ELR (cell line): ENCODE data around the gene MACROD2.

Source experiments
- DNase-seq: peaks from one replicate; pipeline ENCODE4 v3.0.0-alpha.2; 2015; ENCODE audit warnings: low read depth

Gene MACROD2

DNA sequence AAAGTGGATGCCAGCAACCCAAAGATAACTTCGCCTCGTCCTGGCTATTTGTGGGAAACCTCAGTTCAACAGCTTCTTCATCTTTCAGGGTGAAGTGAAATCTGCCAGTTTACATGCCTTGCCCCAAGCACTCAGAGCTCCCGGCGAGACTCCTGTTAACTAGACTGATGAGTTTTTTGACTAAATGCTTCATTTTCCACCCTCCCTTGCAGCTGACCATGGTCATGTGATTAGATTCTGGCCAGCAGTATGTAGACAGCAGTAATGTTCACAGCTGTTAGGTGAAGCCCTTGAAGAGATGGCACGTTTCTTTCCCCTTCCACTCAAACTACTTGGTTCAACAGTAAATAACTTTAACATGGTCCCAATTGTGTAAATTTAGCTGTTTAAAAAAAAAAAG, 1060.9 kb downstream of the MACROD2 start:
- DNase-seq: no peak

DNA sequence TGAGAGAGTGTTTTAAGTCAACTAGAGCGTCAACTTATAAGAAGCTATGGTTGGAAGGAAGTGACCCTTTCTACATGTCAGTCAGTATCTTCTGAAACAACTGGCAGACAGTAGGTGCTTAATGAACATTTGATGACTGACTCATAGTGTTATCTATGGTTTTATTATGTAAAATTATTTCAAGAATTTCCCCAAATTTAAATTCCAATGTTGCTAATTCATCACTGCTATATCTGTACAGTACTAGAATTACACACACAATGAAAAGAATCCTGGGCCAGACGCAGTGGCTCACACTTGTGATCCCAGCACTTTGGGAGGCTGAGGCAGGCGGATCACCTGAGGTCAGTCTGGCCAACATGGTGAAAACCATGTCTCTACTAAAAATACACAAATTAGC, 1063.5 kb downstream of the MACROD2 start:
- DNase-seq: no peak

DNA sequence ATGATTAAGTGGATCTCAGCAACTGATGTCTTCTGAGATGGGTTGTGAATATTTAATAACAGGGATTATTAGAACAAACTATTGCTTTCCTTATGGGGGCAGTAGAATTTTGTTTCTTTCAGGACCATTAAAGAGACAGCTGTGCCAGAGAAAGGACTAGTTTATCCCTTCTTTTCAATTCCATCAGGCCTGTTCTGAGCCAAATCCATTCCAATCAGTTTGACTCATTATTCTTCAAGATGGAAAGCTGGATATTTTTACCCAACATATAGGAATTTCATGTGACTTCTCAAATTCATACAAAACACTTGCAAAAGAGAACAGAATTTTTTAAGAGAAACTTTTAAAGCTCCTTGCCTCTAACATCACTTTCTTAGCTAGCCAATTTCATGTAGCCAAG, 1064.1 kb downstream of the MACROD2 start:
- no peak for DNase-seq

DNA sequence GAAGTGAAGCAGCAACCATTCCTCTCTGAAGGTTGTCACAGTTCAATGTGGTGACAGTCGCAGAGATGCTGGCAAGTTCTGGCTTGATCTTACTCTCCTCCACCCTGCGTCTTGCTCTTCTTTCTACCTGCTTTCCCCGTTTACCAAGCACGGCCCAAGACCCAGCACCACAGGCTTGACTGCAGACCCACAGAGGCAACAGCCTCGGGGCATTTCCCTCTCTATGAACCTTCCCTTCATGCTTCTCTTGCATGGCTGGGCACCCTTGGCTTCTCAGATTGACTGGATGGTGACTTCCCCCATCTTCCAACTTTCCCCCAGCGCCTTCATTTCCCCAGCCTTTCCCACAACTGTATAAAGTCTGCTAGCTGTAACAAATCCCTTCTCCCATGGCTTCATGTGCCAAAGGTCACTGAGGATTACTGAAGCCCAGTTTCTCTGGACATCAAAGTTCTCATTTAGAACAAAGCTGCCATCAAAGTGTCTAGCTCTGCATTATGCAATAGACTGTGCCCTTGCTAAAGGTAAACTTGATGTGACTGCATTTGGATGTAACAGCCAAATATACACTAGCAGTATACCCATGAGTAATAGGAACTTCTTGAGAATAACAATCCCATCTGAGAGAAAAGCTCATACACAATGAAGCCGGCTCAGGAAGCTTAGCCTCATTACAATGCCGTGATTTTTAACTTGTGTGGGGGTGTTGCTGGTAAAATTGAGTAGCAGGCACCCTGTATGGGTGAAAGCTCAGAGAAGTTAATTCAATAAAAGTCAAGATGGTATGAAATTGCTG, 1065.1 kb downstream of the MACROD2 start:
- no peak for DNase-seq

DNA sequence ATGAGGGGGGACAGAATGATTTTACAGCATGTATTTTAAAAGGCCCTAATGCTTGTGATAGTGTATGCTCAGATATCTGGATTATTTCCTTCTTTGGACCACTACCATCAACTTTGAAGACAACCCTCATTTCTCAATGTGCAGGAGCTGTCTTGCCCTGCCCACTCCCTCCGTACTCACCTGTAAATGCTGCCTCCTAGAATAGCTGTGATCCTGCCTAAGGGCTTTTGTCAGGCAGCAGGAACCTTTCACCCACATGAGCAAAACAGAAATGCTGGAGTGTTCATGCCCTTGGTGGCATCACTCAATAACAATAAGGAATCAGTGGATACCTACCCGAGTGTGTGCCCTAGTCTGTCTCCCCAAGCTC, 1065.7 kb downstream of the MACROD2 start:
- no peak for DNase-seq

DNA sequence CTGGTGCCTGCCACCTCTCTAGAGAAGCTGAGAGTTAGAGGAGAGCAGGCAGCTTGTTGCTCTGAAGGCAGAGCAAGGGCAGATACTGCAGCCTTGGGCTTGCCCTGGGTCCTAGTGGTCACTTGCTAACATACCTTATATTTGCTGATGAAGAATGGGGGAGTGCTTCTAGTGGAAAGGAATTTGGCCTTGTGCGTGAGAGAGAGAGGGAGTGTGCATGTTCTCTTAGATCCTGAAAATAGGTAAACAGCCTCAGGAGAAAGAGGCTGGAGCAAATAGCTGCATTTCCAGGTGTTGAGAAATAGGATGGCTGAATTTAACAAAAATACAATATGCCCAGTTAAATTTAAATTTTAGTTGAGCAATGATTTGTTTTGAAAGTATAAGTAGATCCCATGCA, 1066.6 kb downstream of the MACROD2 start:
- no peak for DNase-seq

DNA sequence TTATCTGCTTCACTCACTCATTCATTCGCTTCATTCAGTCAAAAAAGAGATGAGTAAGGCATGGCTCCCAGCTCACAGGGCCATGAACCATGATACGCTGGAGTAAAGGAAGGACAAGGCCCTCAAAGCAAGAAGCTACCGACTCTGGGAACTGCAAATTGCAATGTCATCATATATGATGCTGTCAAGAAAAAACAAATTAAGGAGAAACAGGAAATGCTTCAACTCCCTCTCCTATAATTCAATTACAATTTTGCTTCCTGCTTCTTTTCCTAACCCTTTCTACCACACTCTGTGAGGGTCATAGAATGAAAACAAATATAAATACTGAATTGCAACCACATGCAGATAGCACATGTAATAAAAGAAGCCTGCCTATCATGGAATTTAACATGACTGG, 1067.8 kb downstream of the MACROD2 start:
- no peak for DNase-seq

DNA sequence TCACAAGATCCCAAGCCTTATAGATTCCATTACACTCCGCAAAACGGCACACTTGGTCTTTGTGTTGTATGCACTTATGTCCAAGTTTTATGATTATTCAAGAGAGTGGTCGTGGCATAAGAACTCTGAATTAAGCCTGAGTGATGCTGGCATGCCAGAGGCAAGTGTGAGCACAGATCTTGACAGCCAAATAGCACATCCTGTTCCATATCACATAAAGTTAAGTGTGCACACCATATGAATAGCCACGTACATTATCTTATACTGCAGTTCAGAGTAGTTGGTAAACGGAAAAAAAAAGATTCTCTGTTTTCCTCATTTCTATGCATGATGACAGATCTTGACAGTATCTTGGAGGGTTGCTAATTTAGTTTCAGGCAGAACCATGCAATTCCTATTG, 1069.4 kb downstream of the MACROD2 start:
- no peak for DNase-seq

DNA sequence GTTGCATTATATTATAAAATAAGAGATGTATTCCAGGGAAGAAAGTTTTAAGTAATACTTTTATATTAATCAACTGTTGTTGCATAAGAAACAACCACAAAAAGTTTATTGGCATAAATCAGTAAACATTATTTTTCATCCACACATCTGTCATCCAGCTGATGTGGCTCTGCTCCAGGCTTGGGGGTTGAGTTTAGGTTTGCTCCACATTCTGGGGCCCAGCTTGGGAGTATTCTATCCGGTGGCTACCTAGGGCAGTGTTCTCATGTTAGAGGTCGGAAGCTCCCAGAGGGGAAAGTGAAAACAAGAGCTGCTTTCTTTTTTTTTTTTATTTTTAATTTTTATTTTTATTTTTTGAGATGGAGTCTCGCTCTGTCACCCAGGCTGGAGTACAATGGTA, 1070.5 kb downstream of the MACROD2 start:
- no peak for DNase-seq

DNA sequence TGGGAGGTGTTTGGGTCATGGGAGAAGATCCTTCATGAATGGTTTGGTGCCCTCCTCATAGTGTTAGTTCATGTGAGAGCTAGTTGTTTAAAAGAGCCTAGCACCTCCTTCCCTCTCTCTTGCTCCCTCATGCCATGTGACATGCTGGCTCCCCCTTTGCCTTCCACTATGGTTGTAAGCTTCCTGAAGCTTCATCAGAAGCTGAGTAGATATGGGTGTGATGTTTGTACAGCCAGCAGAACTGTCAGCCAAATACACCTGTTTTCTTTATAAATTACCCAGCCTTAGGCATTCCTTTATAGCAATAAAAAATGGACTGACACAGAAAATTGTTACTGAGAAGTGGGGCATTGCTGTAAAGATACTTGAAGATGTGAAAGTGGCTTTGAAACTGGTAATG, 1073.2 kb downstream of the MACROD2 start:
- no peak for DNase-seq

DNA sequence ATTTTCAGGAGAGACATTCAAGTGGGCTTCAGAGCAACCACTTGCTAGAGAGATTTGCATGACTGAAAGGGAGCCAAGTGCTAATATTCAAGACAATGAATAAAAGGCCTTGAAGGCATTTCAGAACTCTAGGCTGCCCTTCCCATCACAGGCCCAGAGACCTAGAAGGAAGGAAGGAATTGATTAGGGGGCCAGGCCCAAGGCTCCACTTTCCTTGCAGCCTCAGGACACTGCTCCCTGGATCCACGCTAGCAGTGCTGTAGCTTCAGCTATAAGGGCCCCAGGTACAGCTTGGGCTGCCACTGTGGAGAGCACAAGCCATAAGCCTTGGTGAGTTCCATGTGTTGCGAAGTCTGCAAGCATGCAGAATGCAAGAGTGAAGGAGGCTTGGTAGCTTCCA, 1074.0 kb downstream of the MACROD2 start:
- no peak for DNase-seq

DNA sequence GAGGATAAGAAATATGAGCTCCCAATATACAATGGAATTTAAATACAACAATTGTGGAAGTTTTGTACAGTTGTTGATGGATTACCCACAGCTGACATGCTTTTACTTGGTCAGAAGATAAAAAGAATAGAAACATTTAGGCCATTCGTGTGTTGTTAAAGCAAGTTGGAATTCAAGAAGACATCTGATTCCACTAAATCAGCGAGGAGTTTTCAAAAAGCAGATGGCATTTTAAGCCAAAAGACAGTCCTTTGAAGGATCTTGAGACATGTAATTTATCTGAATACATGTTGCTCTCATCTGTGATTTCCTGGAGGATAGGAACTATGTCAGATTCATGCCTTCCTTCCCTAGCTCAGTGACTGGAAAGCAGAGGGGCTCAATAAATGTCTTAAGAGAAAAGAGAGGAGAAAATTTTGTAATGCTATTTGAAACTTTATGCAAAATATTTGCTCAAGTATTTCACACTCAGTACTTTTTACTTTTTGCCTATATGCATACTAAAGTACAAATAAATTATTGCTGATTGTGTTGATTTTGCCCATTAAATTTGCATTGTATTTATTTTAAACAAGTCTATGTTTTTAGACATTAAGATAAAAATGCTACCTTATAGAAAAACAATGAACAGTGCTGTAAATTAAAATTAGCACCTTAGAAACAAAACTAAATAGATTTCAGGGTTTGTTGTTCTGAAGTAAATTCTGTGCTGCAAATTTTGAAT, 1075.9 kb downstream of the MACROD2 start:
- DNase-seq: no peak

DNA sequence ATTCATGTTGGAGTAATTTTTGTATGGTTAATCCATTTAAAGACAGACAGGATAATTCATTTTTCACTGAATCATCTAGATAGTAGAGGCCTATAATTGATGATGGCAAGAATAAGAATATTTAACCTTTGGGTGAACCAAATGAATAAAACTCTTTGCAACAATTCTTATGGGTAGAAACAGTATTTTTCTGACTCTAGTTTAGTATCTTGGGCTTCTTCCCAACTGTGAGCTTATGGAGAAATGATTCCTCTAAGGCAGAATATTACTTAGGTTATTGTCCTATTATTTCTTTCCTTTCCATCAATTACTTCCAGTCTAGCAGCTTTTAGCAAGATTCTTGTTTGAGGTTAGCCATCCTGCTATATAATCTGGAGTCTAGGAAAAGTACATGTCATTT, 1077.0 kb downstream of the MACROD2 start:
- DNase-seq: no peak

DNA sequence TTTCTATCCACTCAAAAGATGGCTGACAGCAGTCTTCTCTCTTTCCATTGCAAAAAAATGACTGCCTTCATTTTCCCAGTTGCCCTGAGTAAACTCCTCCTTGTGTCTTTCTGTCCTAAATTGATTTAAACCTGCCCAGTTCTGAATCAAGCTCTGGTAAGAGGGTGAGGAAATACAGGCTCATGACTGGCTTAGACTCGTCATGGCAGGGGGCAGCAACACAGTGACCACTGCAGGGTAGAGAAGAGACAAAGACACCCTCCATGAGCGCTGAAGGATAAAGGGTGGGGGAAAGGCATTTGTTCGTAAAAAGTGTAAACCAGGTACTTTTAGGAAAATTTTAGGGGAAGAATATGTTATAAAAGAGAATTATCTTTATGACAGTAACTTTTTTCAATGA, 1080.3 kb downstream of the MACROD2 start:
- DNase-seq: no peak

DNA sequence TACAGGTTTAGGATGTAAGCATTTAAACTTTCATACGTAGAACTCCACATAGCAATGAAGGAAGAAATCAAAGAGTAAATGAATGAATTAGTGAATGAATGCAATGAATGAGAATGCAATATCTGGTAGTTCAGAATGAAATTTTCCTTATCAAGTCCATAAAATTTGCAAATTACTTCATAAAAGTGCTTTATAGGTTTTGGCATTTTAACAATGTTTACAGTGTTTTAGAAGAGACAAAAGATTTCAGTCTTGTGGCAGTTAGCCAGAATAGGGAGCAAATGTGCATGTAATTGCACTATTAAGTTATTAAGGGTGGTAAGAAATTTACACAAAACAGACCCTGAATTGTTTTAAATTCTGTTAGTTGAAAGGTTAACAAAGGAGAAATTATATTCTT, 1081.5 kb downstream of the MACROD2 start:
- DNase-seq: no peak

DNA sequence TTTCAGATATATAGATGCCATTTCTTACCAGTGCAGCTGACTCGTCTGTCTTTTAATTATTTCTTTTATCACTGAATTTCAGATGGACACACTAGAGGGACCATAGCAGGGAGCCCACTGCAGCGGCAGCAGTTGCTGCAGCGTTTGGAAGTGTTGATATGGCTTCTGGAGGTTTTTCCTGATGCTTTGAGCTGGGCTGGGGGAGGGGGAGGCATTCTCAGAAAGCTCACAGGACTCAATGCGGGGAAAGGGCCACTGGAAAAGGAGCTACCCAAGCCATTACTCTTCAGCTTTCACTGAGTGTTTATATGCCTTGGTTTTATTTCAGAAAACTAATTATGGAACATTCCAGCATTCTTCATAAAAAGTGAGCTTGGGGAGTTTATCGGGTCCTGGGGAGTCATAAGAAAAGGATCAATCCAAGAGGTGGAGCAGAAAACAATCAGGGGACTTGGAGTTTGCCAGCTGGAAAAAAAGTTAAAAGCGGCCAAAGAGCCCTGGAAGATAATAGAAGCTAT, 1082.5 kb downstream of the MACROD2 start:
- DNase-seq: no peak

DNA sequence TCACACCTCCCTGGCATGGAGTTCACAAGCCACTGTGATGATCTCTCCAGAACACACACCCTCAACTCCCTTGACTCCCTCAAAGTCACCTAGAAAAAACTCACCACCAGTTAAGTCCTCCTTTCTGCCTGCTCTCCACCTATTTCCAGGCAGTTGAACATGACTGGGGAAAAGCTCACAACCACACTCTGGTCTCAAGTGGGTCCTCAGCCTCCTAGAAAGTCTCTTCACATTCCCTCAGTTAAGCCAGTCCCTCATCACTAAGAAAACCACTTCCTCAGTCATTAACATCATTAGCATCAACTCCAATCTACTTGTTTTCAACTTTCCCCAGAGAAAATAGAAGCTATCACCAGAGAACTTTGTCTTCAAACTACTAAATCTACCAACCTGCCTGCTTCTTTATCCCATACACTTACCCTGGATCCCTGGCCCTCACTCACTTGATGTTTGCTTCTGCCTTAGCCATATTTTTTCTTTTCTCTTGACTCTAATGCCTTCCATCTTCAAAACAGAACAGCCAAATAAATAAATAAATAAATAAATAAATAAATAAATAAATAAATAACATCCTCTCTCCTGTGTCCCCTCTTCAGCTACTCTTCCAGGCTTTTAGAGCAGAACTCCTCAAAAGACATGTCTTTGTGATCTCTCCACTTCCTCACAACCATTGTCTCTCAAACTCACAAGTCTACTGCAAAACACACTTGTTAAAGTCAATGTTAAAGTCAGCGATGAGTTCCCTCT, 1084.5 kb downstream of the MACROD2 start:
- DNase-seq: no peak

DNA sequence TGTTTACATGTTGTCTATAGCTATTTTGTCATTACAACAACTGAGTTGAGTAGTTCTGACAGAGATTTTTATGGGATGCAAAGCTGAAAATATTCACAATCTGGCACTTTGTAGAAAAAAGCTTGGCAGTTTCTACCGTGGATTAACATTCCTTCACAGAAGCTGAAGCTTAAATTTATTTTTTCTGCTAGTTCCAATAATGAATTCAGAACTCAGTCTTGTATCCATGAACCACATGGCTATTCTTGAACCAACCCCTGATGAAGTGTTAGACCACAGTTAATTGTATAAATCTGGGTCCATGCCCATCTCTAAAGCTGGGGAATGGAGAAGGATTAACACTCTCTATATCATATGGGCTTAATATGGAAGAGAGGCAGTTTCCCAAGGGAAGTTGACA, 1085.9 kb downstream of the MACROD2 start:
- DNase-seq: no peak

DNA sequence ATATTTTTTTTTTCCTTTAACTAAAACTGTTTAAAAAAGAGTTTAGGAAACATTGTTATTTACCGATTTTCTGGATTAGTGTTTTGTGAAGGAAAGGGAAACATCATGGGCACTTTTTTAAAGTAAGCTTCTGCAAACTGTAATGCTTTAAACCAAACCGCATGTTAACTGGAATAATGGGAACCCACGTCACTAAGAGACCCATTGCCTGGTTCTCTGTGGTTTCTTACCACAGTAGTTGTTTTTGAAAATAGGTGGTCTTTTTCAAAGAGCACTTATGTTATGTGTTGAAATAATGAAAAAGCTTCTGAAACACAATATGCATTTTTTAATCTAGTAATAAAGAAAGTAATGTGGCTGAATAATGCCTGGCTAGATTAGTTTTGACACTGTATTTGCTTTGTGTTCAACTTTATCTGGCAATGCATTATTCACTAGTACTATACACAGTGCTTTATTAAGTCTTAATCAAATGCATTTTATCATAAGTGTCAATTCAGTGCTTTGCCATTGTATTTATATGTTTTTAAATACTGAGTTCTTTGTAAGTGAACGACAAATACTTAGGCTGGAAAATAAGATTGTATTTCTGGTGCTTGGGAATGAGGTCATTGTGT, 1096.2 kb downstream of the MACROD2 start:
- no peak for DNase-seq

DNA sequence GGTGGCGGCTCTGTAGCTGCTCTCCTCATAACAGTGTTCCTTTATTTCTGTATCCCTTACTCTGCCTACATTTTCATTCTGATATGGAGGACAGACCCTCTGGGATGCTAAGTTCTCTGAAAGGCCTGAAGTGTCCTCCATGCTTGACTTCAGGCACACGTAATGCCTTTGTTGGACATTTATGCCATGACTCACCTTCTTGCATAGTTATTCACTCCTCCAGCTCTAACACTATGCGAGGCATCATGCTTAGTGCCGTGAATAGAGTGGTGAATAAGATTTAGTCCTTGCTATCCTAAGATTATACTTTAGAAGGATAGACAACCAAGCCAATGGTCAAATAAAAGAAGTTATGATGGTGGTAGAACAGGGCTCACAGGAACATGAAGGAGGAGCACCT, 1103.0 kb downstream of the MACROD2 start:
- DNase-seq: no peak

DNA sequence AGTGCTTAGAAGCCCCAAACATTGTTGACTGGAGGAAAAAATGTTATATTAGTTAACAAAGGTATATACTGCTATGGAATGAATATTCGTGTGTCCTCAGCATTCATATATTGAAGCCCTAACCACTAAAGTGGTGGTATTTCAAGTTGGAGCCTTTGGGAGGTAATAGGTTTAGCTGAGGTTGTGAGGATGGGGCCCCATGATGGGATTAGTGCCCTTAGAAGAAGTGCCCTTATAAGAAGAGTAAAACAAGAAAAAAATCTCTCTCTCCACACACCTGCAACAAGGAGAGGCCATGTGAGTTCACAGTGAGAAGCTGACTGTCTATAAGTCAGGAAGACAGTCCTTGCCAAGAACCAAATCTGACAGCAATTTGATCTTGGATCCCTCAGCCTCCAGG, 1103.8 kb downstream of the MACROD2 start:
- no peak for DNase-seq

DNA sequence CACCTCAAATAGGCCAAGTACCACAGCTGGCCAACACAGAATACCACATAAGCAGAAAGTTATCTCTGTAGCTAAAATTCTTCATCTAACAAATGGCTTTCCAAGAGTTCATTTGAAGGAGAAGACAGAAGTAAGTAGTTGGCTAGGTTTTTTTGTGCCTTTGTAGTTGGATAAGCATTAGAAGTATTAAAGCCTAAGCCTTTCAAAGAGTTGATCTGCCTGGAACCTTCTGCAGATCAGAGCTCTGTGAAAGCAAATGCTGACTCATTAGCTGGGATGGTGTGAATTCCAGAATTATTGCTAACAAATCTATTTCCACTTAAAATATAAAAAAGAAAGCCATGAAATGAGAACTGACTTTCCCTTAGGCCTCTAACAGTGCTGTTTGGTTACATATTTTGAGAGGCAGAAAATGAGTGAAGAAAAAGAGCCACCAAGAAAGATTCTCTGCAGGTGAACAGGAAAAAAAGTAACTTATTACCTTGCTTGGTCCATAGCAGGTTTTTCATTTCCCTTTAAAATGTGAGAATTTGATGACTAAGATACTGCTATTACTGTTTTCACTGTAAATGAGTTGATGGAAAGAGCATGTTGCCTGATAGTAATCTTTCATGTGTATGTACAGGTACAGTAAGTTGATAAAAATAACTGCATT, 1105.3 kb downstream of the MACROD2 start:
- no peak for DNase-seq
